ENCODE measurements around the gene AKIP1.

DNA sequence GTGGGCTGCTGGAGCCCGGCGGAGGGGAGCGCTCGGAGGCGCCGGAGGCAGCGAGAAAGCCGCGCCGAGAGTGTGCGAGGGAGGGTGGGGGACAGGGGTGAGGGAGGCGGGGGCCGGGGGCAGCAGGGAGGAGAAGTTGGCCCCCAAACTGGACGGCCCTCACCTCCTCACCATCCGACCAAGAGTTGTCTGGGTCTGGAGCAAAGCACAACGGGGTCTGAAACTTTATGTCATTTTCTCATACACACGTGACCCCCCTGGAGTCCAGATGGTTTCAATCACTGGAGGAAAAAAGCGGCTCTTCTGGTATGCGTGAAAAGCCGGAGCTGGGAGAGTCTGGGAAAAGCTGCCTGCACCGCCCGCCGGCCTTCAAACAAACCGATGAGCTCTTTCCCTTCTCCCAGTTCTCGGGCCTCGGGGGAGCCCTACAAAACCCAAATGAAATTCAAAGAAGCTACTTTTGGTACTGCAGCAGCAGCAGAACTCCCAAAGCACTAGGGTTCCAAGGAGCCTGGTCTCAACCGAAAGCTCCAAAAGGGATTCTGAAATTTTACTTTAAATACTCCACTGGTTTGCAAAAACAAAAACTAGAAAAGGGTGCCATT lies 39.7 kb upstream of the AKIP1 start:
- TF ChIP-seq, protein P1, sequence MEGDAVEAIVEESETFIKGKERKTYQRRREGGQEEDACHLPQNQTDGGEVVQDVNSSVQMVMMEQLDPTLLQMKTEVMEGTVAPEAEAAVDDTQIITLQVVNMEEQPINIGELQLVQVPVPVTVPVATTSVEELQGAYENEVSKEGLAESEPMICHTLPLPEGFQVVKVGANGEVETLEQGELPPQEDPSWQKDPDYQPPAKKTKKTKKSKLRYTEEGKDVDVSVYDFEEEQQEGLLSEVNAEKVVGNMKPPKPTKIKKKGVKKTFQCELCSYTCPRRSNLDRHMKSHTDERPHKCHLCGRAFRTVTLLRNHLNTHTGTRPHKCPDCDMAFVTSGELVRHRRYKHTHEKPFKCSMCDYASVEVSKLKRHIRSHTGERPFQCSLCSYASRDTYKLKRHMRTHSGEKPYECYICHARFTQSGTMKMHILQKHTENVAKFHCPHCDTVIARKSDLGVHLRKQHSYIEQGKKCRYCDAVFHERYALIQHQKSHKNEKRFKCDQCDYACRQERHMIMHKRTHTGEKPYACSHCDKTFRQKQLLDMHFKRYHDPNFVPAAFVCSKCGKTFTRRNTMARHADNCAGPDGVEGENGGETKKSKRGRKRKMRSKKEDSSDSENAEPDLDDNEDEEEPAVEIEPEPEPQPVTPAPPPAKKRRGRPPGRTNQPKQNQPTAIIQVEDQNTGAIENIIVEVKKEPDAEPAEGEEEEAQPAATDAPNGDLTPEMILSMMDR (IDR thresholded peaks at IDR 0.05): no peak
- no peak for TF ChIP-seq POLR2A (IDR thresholded peaks at IDR 0.05)
